RWPE2 (cell line): Measurements from ENCODE around the gene TUBAL3.

Experiments used
- ATAC-seq: fragments of 200-7000 bp; cut with Tn5 transposase; 3 replicates; pipeline ENCODE4 v1.9.1; 2021; ENCODE audit warnings: low read depth
- DNase-seq: peaks from one replicate; pipeline ENCODE4 v3.0.0-alpha.2; 2020; ENCODE audit warnings: low spot score
- H3K27ac ChIP-seq: fragments of 450-650 bp; 2 replicates; pipeline ENCODE4 v1.5.1; 2017; ENCODE audit warnings: mild to moderate bottlenecking; ENCODE audit not compliant: poor library complexity, severe bottlenecking
- H3K27me3 ChIP-seq: fragments of 250-450 bp; sonication (Bioruptor Pico); 2 replicates; pipeline ENCODE4 v1.5.1; 2021; ENCODE audit warnings: mild to moderate bottlenecking, moderate library complexity; ENCODE audit not compliant: insufficient read depth, poor library complexity, severe bottlenecking
- H3K36me3 ChIP-seq: fragments of 250-450 bp; sonication (Bioruptor Pico); 2 replicates; pipeline ENCODE4 v1.5.1; 2020; ENCODE audit warnings: low read depth, mild to moderate bottlenecking, moderate library complexity
- H3K4me1 ChIP-seq: fragments of 250-450 bp; sonication (Bioruptor Pico); 2 replicates; pipeline ENCODE4 v1.5.1; 2021; ENCODE audit warnings: mild to moderate bottlenecking, moderate library complexity; ENCODE audit not compliant: insufficient read depth, poor library complexity, severe bottlenecking
- H3K4me3 ChIP-seq: fragments of 250-450 bp; sonication (Bioruptor Pico); 2 replicates; pipeline ENCODE4 v1.5.1; 2021; ENCODE audit warnings: mild to moderate bottlenecking, moderate library complexity; ENCODE audit not compliant: severe bottlenecking
- H3K9me3 ChIP-seq: fragments of 250-450 bp; sonication (Bioruptor Pico); 2 replicates; pipeline ENCODE4 v1.5.1; 2021; ENCODE audit warnings: mild to moderate bottlenecking, moderate library complexity; ENCODE audit not compliant: severe bottlenecking
- CTCF ChIP-seq: fragments of 450-650 bp; IDR thresholded peaks from one replicate; pipeline ENCODE4 v1.5.1; 2017; ENCODE audit warnings: mild to moderate bottlenecking, moderate library complexity; ENCODE audit not compliant: poor library complexity, severe bottlenecking

Gene TUBAL3

GRCh38 chr10:5445006-5445405, 40.4 kb upstream of the TUBAL3 start:
- ATAC-seq (no peak), DNase-seq (no peak)
- Histone ChIP-seq H3K4me1 (peaks cover 22% of the 10 kb centered on the region), H3K27ac (peak overlapping the region; percentile 72), H3K27me3 (no peaks in the 10 kb centered on the region), H3K4me3 (no peak overlapping the region), H3K9me3 (no peaks in the 10 kb centered on the region), H3K36me3 (peaks cover 47% of the 10 kb centered on the region)
- no peak for TF ChIP-seq CTCF

GRCh38 chr10:5443429-5443828, 38.8 kb upstream of the TUBAL3 start:
- ATAC-seq, result no peak
- DNase-seq, result no peak
- Histone ChIP-seq H3K4me1 (peaks cover 16% of the 10 kb centered on the region), H3K27ac (no peak overlapping the region), H3K4me3 (no peak overlapping the region), H3K27me3 (no peaks in the 10 kb centered on the region), H3K36me3 (peaks cover 38% of the 10 kb centered on the region), H3K9me3 (no peaks in the 10 kb centered on the region)
- no peak for TF ChIP-seq CTCF

- no peak for ATAC-seq
- no peak for TF ChIP-seq CTCF
- no peaks in the 10 kb centered on the region for H3K9me3 ChIP-seq
- no peak overlapping the region for H3K27ac ChIP-seq
- H3K4me3 ChIP-seq, result no peak overlapping the region
- no peaks in the 10 kb centered on the region for H3K27me3 ChIP-seq
- peaks cover 35% of the 10 kb centered on the region for H3K36me3 ChIP-seq
- H3K4me1 ChIP-seq, result peaks cover 14% of the 10 kb centered on the region
- no peak for DNase-seq
Measured at GRCh38 chr10:5442990-5443370, 38.4 kb upstream of the TUBAL3 start.

- ATAC-seq, result no peak
Measured at GRCh38 chr10:5442065-5442989, 37.7 kb upstream of the TUBAL3 start.

More at GRCh38 chr10:5442065-5442989, 37.7 kb upstream of the TUBAL3 start:
- Histone ChIP-seq H3K27ac (no peak overlapping the region), H3K9me3 (no peaks in the 10 kb centered on the region), H3K27me3 (no peaks in the 10 kb centered on the region), H3K36me3 (peaks cover 31% of the 10 kb centered on the region), H3K4me1 (peaks cover 14% of the 10 kb centered on the region), H3K4me3 (no peak overlapping the region)
- DNase-seq, result no peak
- peak; percentile 88 for TF ChIP-seq CTCF
